Measurements from ENCODE around the gene R3HDM1.

R3HDM1 gene

DNA sequence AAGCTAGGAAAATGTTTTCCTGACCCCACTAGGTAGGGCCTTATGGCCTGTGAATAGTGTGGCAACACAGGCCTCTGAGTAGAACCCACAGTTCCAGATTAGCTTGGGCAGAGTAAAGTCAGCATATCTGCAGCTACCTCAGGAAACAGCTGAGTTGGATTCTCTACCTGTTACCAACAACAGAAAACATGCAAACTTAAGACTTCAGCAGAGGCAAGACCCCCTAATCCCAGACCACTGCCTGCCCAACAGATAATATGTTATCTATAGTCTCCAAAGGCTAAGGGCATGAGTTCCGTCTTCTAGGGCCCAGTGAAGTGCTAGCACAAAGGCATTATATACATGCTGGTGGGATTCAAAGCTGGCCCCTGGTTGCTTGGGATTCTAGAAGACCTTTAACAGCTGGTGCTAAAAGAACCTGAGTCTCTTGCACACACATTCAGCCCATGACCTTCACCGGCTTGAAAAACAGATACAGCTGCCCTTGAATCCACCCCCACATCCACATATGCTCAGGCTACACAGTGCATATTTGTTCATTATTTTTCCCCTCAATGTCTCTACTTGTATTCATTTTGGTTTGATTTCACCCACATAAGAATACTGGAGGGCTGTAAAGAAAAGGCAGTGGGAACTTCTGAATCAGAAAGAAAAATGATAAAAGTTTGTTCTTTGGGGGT is 196.9 kb downstream of the R3HDM1 start:
- no peak for DNase-seq

DNA sequence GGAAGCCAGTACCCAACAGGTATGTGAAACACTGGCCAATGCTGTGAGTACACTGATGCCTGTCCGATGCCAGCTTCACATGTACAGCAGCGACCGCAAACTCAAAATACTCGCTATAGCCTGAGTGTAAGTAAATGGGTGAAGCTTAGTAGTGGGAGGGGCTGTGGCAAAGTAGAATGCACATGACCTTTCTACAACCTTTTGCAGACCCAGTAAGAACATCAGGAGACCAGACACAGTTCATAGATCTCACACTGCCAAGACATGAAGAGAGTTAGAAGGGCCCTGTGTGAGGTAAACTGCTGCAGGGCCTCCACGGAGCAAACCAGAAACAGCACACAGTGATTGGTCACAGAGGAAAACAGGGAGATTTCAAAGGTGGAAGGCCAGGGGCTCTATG is 201.3 kb downstream of the R3HDM1 start:
- no peak for DNase-seq

DNA sequence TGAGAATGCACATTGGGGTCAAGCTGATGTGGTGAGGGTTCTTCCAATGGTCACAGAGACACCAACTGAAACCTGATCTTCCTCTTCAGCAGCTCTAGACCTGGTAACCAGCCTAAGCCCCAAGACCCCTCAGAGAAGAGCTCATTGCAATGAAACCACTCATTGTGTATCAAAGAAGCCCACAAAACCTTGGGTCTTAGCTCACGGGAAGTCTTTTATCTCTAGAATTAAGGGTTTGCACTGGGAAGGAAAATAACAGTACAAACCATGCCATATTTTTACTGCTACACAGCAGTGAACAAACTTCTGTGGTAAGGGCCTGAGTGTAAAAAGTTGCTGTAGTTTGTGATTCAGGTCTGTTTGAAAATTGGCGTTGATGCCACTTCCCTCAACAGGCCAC is 201.8 kb downstream of the R3HDM1 start:
- no peak for DNase-seq

DNA sequence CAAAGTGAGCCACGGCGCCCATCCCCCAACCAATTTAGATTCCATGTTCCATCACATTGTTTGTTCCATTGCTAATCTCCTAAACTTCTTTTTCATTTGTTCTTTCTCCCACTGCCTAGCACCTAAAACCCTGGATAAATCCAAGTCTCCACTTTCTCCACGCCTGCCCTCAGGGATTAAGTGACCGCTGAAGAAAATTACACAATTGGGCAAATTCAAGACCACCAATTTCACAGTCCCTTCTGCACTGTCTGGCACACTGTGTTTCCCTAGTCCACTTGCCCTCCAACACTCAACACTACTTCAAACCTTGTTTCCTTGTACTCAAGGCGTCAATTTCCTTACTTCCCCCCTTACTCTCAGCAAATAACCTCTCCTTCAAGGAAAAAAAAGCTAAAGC is 205.3 kb downstream of the R3HDM1 start:
- DNase-seq, result no peak

DNA sequence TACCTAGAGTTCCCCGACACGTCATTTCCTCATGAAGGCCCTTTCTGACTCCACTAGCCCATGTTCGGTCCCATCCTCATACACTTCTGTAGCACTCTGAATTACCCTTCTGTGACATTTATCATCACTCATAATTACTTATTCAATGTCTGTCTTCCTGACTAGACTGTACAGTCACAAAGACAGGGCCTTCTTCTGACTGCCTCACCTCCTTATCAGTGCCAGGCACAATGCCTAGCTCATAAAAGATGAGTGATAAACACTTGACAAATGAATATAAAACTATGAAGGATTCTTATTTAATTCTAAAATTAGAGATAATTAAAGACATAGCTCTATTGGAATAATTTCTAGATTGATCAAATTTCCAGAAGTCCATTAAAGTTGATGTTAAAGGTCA is 208.9 kb downstream of the R3HDM1 start:
- no peak for DNase-seq

DNA sequence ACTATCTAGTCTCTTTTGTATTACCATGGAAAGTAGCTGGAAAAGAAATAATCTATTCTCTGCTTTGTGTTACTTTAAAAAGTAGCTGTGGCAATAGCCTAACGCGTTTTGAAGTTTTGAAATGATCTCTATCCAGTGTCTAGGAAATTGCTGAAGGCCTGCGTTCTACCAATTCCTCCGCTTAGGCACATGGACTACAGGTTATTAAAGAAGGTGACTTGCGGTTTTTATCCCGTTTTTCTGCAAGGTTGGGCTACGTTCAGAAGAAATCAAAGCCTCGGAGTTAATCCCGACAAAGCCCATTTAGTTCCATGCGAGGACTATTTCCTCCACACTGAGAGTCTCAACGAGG is 209.7 kb downstream of the R3HDM1 start:
- DNase-seq, result no peak

DNA sequence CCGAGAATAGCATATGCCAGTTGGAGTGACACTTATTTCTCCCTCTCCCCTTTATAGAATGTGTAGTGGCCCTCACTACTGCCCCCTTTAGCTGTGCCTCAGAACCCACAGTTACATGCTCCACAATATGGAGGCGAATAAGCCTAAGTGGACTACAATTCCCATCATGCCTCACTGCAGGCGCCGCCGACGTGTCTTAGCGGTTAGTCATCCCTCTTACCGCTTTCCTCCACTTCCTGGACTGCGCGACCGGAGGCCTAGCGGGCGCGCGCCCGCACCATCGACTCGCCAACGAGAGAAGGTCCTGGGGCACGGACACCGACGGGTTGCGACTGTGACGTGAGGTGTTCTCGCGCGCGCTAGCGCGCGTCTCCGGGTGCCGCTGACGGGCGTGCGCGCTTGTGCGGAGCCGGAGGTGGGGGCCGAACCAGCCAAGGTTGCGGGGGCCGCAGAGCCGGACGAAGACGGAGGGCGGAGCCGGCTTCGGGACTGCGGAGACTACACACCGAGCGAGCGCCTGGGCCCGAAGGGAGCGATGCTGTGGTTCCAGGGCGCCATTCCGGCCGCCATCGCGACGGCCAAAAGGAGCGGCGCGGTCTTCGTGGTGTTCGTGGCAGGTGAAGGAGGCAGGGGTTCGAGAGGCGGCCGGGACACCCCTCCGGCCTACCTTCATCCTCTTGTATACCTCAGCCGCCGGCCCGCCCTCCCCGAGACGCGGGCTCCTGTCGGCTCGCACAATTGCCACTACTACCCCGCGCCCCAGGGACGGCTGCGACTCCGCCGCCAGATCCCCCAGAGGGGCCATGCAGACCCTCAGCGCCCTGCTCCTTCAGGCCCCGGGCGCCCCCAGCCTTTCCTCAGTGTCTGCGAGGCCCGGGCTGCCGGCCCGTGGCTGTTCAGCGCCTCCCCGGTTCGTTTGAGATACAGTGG is 210.4 kb downstream of the R3HDM1 start, which contains the start of gene UBXN4:
TSS of gene UBXN4 (plus strand) at position 461 of the 930 bp plus-strand sequence. CDS start at position 536, 75 bp downstream.
- peak; percentile 96 to 99 for DNase-seq

DNA sequence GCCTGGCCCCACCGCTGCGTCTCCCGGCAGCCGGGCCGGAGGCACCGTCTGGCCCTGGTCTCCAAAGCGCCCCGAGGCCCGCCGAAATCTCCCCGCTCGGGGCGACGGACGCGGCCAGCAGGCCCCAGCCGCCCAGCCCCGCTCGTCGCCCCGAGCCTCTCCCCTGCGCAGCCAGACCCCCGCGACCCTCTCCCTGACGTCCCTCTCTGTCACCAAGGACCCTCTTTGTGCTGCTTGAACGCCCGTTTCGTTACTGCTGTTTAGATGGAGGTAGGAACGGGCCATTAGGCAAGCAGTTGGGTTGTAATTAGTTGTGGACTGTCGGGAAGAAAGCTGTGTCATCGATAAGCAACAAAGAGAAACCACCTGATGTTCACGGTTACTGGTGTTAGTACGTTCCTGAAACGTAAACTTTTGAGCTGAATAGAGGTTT is 211.1 kb downstream of the R3HDM1 start:
- peak; percentile 21 to 46 for DNase-seq

DNA sequence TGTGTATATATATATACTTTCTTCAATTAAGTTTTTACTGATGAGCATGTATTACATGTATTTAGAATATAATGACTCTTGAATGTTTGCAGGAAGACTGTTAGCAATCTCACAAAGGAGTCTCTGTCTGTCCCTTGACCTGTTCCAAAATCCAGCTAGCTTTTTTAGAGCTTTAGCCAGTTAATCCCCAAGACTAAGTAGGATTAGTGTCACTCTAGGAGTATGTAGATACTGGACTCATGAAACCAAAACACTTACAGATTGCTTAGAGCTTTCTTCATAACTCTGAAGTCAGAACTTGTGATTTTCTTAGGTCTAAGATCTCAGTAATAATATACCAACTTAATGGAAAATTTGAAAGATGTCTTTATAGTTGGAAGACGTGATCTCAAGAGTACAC is 212.6 kb downstream of the R3HDM1 start:
- peak; percentile 29 to 82 for DNase-seq

DNA sequence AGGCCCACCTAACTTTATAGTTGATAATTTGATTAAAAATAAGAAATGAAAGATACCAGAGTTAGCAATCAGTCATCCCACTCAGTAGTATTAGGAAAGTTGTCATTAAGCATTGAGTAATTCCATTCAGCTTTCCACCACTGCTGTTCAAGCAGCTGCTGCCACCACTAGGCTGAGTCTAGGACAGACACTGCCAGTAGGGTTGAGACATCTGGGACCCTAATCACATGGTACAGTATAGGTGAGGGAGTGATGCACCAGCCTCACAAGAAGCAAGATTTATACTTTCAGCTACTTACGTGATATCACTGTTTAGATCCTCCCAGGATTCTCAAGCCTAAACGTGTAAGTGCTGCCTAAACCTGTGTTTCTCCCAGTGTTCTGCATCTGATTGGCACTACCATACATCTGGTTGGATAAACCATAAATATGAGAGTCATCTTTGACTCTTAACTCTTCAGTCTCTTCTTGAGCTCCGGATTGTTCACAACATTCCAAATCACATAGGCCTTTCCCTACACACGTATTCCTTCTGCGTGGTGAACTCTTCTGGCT is 213.6 kb downstream of the R3HDM1 start:
- peak; percentile 39 to 82 for DNase-seq

DNA sequence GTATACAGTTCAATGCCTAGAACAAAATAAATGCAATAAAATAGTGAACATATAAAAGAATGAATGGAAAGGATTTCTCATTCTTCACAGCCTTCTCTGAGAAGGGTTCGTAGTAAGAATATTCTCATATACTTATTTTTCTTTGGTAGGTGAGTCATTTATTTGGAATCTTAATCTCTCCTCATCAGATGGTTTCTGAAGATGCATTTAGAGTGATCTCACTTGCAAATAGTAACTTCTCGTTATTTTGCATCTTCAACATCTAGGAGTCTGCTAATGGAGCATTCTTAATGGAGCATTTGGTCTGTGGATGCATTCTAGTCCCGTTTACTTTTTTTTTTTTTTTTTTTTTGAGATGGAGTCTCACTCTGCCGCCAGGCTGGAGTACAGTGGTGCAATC is 214.3 kb downstream of the R3HDM1 start:
- no peak for DNase-seq

DNA sequence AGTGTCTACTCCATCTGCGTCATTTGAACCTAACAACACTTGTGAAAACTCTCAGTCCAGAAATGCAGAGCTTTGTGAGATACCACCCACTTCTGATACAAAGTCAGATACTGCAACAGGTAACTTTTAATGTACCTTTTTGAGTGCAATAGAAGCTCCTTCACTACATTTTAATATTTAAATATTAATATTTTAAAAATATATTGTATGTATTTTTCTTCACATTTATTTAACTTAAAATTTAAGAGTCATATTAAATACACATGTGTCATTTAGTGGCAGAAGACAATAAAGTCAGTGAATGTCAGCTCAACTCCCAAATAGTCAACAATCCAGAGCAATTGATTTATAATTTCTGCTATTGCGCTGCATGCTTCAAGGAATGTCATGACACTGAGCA is 224.3 kb downstream of the R3HDM1 start:
- DNase-seq, result no peak

DNA sequence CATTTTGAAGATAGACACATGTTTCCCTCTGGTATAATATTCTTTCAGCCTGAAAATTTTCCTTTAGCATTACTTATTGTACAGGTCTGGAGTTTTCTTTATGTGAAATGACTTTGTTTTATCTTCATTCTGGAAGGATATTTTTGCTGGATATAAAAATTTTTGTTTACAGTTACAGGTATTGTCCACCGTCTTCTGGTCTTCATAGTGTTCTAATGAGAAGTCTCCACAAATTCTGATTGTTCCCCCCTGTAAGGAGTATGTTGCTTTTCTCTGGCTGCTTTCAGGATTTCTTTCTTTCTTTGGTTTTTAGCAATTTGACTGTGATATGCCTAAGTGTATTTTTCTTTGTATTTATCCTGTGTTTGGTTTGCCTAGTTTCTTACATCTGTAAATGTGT is 225.4 kb downstream of the R3HDM1 start:
- DNase-seq, result no peak

DNA sequence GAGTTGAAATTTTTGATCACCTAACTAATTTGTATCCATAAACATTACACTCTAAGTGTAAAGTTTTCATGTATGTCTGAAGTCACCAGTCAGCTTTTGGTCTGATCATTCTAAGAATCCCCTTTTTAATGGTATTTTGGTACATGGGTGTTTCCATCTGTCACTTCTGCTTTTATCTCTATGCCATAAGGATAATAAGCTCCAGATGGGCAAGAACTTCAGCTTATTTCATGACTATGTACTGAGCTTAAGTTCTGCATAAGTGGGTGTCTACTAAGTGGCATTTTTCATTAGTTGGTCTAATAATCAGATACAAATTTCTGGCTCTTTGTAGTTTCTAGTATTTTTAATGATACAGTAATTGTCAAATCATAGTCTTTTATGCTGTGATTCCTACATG is 230.7 kb downstream of the R3HDM1 start:
- DNase-seq, result peak; percentile 79 to 90

DNA sequence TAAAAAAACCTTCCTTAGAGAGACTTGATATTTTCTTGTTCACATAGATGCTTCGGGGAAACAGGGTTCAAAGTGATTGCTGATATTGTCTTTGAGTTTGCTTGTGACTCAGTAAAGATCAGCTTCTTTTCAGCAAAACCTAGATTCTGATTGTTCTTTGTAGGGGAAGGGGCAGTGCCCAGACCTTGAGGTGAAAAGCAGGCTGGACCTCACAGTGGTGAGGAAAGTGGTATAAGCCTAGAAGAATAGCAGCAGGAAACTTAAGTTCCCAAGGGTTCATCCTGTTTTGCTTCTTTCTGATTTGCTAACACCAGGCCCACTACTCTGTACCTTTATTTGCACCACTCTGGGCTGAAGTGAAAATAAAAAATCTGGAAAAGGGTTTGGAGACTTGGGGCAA is 231.2 kb downstream of the R3HDM1 start:
- no peak for DNase-seq

DNA sequence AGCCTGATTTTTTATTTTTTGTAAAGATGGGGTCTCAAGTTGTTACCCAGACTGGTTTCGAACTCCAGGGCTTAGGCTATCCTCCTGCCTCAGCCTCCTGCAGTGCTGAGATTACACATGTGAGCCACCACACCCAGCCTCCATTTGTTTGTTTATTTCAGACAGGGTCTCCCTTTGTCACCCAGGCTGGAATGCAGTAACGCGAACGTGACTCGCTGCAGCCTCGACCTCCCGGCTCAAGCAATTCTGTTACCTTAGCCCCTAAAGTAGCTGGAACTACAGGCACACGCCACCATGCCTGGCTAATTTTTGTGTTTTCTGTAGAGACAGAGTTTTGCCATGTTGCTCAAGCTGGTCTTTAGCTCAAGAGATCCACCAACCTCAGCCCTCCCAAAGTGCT is 237.6 kb downstream of the R3HDM1 start:
- DNase-seq, result no peak

DNA sequence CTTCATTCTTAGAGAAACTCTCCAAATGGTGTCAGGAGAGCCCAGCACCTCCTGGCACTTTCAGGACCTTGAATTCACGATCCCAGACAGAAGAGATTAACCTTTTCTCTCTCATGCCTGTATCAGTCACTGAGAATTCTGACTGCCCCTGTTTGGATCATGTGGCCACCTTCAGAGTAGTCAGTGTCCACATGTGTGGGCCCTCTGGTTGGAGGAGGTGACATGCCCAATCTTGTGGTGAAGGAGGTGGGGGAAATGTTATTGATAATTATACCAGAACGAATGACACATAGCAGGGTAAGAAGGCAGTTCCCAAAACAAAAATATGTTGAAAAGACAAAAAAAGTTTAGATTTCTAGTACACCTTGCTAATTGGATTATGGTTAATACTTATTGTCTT is 242.0 kb downstream of the R3HDM1 start:
- no peak for DNase-seq

DNA sequence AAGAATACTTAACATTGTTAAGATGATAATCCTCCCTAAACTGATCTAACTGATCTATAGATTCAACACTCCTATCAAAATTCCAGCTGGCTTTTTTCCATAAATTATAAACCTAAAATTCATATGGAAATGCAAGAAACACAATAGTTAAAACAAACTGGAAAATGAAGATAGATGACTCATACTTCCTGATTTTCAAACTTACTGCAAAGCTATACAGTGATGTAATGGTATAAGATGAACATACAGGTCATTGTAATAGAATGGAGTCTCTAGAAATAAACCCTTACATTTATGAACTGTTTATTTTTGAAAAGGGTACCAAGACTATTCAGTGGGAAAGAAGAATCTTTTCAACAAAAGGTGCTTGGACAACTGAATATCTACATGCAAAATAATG is 242.6 kb downstream of the R3HDM1 start:
- no peak for DNase-seq
